Measurements from ENCODE around the gene NEK11.

NEK11 gene

GRCh38 chr3:131223373-131224289, 197.0 kb downstream of the NEK11 start:
- Histone ChIP-seq H3K4me2 (ENCODE audit: insufficient read depth, low read length) (no peak overlapping the region), H3K27me3 (ENCODE audit: insufficient read depth, low read length, poor library complexity) (no peaks in the 10 kb centered on the region), H3K27ac (ENCODE audit: low read length) (no peak overlapping the region), H3K4me3 (ENCODE audit: low read depth in 1 of 2, low read length in 2 of 2) (no peak overlapping the region), H2AFZ (ENCODE audit: low read depth, low read length) (no peak overlapping the region), H3K4me1 (ENCODE audit: insufficient read depth, low read length) (no peaks in the 10 kb centered on the region), H3K9me3 (ENCODE audit: insufficient read depth, low read length, severe bottlenecking) (no peaks in the 10 kb centered on the region), H3K36me3 (ENCODE audit: insufficient read depth, low read length) (no peaks in the 10 kb centered on the region), H3K79me2 (ENCODE audit: insufficient read depth, low read length) (no peaks in the 10 kb centered on the region), H3K9ac (ENCODE audit: low read depth, low read length) (no peak overlapping the region), H4K20me1 (ENCODE audit: insufficient read depth, low read length) (no peaks in the 10 kb centered on the region)
- no peak for ATAC-seq (ENCODE audit: insufficient read depth, low read depth)
- TF ChIP-seq CTCF (IDR thresholded peaks at IDR 0.05; ENCODE audit: borderline replicate concordance, extremely low read depth, low read length, poor library complexity, severe bottlenecking): no peak
- no peak for TF ChIP-seq EZH2 (IDR thresholded peaks at IDR 0.05; ENCODE audit: borderline replicate concordance, low read depth, low read length, severe bottlenecking)
- DNase-seq: no peak

DNA sequence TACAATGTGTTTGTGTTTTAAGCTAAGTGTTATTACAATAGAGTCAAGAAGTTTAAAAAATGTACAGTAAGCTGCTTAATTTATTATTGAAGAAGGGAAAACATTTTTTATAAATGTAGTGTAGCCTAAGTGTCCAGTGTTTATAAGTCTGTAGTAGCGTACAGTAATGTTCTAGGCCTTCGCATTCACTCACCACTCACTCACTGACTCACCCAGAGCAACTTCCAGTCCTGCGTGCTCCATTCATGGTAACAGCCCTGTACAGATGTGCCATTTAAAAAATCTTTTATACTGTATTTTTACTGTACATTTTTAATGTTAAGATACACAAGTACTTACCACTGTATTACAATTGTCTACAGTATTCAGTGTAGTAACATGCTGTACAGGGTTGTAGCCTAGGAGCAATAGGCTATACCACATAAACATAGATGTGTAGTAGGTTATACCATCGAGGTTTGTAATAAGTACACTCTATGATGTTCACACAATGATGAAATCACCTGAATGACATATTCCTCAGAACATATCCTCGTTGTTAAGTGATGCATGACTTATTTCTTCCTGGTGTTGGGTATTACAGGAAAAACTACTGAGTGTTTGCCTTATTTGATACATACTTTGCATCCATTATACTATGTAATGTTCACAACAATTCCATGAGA, 198.3 kb downstream of the NEK11 start:
- no peak overlapping the region for H3K4me3 ChIP-seq (ENCODE audit: low read depth in 1 of 2, low read length in 2 of 2)
- H3K9ac ChIP-seq (ENCODE audit: low read depth, low read length): no peak overlapping the region
- H2AFZ ChIP-seq (ENCODE audit: low read depth, low read length): no peak overlapping the region
- H3K9me3 ChIP-seq (ENCODE audit: insufficient read depth, low read length, severe bottlenecking): no peaks in the 10 kb centered on the region
- no peak overlapping the region for H3K27ac ChIP-seq (ENCODE audit: low read length)
- no peaks in the 10 kb centered on the region for H3K27me3 ChIP-seq (ENCODE audit: insufficient read depth, low read length, poor library complexity)
- H3K36me3 ChIP-seq (ENCODE audit: insufficient read depth, low read length): no peaks in the 10 kb centered on the region
- H3K4me2 ChIP-seq (ENCODE audit: insufficient read depth, low read length): no peak overlapping the region
- H3K79me2 ChIP-seq (ENCODE audit: insufficient read depth, low read length): no peaks in the 10 kb centered on the region
- no peaks in the 10 kb centered on the region for H3K4me1 ChIP-seq (ENCODE audit: insufficient read depth, low read length)
- H4K20me1 ChIP-seq (ENCODE audit: insufficient read depth, low read length): no peaks in the 10 kb centered on the region
- no peak for TF ChIP-seq EZH2 (IDR thresholded peaks at IDR 0.05; ENCODE audit: borderline replicate concordance, low read depth, low read length, severe bottlenecking)
- TF ChIP-seq CTCF (IDR thresholded peaks at IDR 0.05; ENCODE audit: borderline replicate concordance, extremely low read depth, low read length, poor library complexity, severe bottlenecking): no peak
- ATAC-seq (ENCODE audit: insufficient read depth, low read depth) (no peak), DNase-seq (no peak)

GRCh38 chr3:131228522-131228921, 201.8 kb downstream of the NEK11 start:
- Histone ChIP-seq H3K9ac (ENCODE audit: low read depth, low read length) (no peak overlapping the region), H3K4me3 (ENCODE audit: low read depth in 1 of 2, low read length in 2 of 2) (no peak overlapping the region), H3K9me3 (ENCODE audit: insufficient read depth, low read length, severe bottlenecking) (no peaks in the 10 kb centered on the region), H3K27ac (ENCODE audit: low read length) (no peak overlapping the region), H3K79me2 (ENCODE audit: insufficient read depth, low read length) (no peaks in the 10 kb centered on the region), H3K36me3 (ENCODE audit: insufficient read depth, low read length) (no peaks in the 10 kb centered on the region), H2AFZ (ENCODE audit: low read depth, low read length) (no peak overlapping the region), H3K4me2 (ENCODE audit: insufficient read depth, low read length) (no peak overlapping the region), H3K27me3 (ENCODE audit: insufficient read depth, low read length, poor library complexity) (no peaks in the 10 kb centered on the region), H4K20me1 (ENCODE audit: insufficient read depth, low read length) (no peaks in the 10 kb centered on the region), H3K4me1 (ENCODE audit: insufficient read depth, low read length) (no peaks in the 10 kb centered on the region)
- DNase-seq (no peak), ATAC-seq (ENCODE audit: insufficient read depth, low read depth) (no peak)
- TF ChIP-seq CTCF (IDR thresholded peaks at IDR 0.05; ENCODE audit: borderline replicate concordance, extremely low read depth, low read length, poor library complexity, severe bottlenecking): no peak

All from DND-41 (cell line).